PFSK-1 (cell line): ENCODE data around the gene TPST1.

ENCODE experiments used
- FOXP2 ChIP-seq: optimal IDR thresholded peaks from 2 replicates; pipeline ENCODE3; 2011; ENCODE audit warnings: borderline replicate concordance, control low read depth, inconsistent platforms; ENCODE audit not compliant: insufficient read depth; ENCODE audit errors: extremely low read length, extremely low read depth
- POLR2AphosphoS5 ChIP-seq: IDR thresholded peaks from 2 replicates; pipeline ENCODE4 v1.6.1; 2012; ENCODE audit warnings: low read depth, mild to moderate bottlenecking, control low read depth, low read length, moderate library complexity
- REST ChIP-seq, 2 experiments: IDR thresholded peaks; 2 replicates each; pipeline versions ENCODE4 v1.6.1 to v1.8.0; 2011 to 2012; ENCODE audit warnings: low read depth in 2 of 2, low read length in 2 of 2, control low read depth in 1 of 2, inconsistent platforms in 1 of 2, mild to moderate bottlenecking in 1 of 2, moderate library complexity in 1 of 2; ENCODE audit not compliant: insufficient read depth in 1 of 2
- SIN3A ChIP-seq: IDR thresholded peaks from 2 replicates; pipeline ENCODE4 v1.6.1; 2012; ENCODE audit warnings: mild to moderate bottlenecking, low read length, moderate library complexity, borderline replicate concordance; ENCODE audit not compliant: insufficient read depth
- TAF1 ChIP-seq: IDR thresholded peaks from 2 replicates; pipeline ENCODE4 v1.6.1; 2012; ENCODE audit warnings: low read length, control low read depth, borderline replicate concordance; ENCODE audit not compliant: insufficient read depth

Gene TPST1

GRCh38 chr7:66379542-66380160 is 174.5 kb downstream of the TPST1 start:
- TF ChIP-seq SIN3A (no peak), TAF1 (no peak), POLR2AphosphoS5 (no peak), FOXP2 (no peak), REST (IDR thresholded peaks at IDR 0.05; ENCODE audit: insufficient read depth in 1 of 2, low read depth in 2 of 2, low read length in 2 of 2) (no peak)

- TF ChIP-seq TAF1 = no peak
- no peak for TF ChIP-seq REST (IDR thresholded peaks at IDR 0.05; ENCODE audit: insufficient read depth in 1 of 2, low read depth in 2 of 2, low read length in 2 of 2)
- no peak for TF ChIP-seq SIN3A
- TF ChIP-seq FOXP2 = no peak
- TF ChIP-seq POLR2AphosphoS5 = no peak
Observed at GRCh38 chr7:66380272-66380888, 175.2 kb downstream of the TPST1 start.

- TF ChIP-seq SIN3A = no peak
- no peak for TF ChIP-seq POLR2AphosphoS5
- TF ChIP-seq FOXP2 = no peak
- TF ChIP-seq TAF1 = no peak
- TF ChIP-seq REST (IDR thresholded peaks at IDR 0.05; ENCODE audit: insufficient read depth in 1 of 2, low read depth in 2 of 2, low read length in 2 of 2) = no peak
Observed at GRCh38 chr7:66399566-66399965, 194.4 kb downstream of the TPST1 start.

- no peak for TF ChIP-seq POLR2AphosphoS5
- no peak for TF ChIP-seq TAF1
- no peak for TF ChIP-seq REST (IDR thresholded peaks at IDR 0.05; ENCODE audit: insufficient read depth in 1 of 2, low read depth in 2 of 2, low read length in 2 of 2)
- TF ChIP-seq FOXP2 = no peak
- no peak for TF ChIP-seq SIN3A
Observed at GRCh38 chr7:66400400-66400799, 195.3 kb downstream of the TPST1 start.

- no peak for TF ChIP-seq POLR2AphosphoS5
- no peak for TF ChIP-seq REST (IDR thresholded peaks at IDR 0.05; ENCODE audit: insufficient read depth in 1 of 2, low read depth in 2 of 2, low read length in 2 of 2)
- no peak for TF ChIP-seq FOXP2
- no peak for TF ChIP-seq SIN3A
- TF ChIP-seq TAF1 = no peak
Observed at GRCh38 chr7:66403564-66403963, 198.4 kb downstream of the TPST1 start.
